MCF 10A (cell line): ENCODE results near the gene TEKT3. TPM values are rescaled to one million over a fixed set of nuclear protein-coding genes. Genes with fewer than 3 reads are reported as not detected.
A peak's percentile ranks its signal among the peaks of the same experiment; 100 is the strongest.

Experiments
- BruUV-seq: library from RNA; stranded (reverse); fragments of 400-500 nt; replicated peaks from 2 replicates; lab custom pipeline; 2021; lab: Mats Ljungman, UMichigan
- CTCF ChIA-PET: fragments of 300-600 bp; sonication (Branson Sonifier 250); formaldehyde crosslinking; extraction: SDS; loops from one replicate; lab custom pipeline; 2021; ENCODE audit warnings: antibody characterized with exemption, inconsistent platforms; lab: Yijun Ruan, JAX
- POLR2A ChIA-PET: fragments of 300-600, 350-650 bp; sonication (Branson Sonifier 250); formaldehyde crosslinking; extraction: SDS; loops from one replicate; lab custom pipeline; 2020; ENCODE audit warnings: antibody characterized with exemption, inconsistent platforms; lab: Yijun Ruan, JAX
- DNase-seq: peaks from one replicate; pipeline ENCODE4 v3.0.0-alpha.2; 2018; ENCODE audit not compliant: unreplicated experiment
- H3K27ac Mint-ChIP-seq: one replicate; pipeline ENCODE4 v1.8.0; 2022; ENCODE audit warnings: mild to moderate bottlenecking, low read depth, mixed read lengths; ENCODE audit not compliant: unreplicated experiment
- H3K27me3 Mint-ChIP-seq: one replicate; pipeline ENCODE4 v1.8.0; 2022; ENCODE audit warnings: mixed read lengths; ENCODE audit not compliant: insufficient read depth, unreplicated experiment
- H3K36me3 Mint-ChIP-seq: one replicate; pipeline ENCODE4 v1.8.0; 2022; ENCODE audit warnings: mild to moderate bottlenecking, moderate library complexity, mixed read lengths; ENCODE audit not compliant: insufficient read depth, unreplicated experiment
- H3K4me1 Mint-ChIP-seq: one replicate; pipeline ENCODE4 v1.8.0; 2022; ENCODE audit warnings: mixed read lengths; ENCODE audit not compliant: insufficient read depth, unreplicated experiment
- H3K4me3 Mint-ChIP-seq: one replicate; pipeline ENCODE4 v1.8.0; 2022; ENCODE audit warnings: mild to moderate bottlenecking, moderate library complexity, mixed read lengths; ENCODE audit not compliant: unreplicated experiment
- H3K9me3 Mint-ChIP-seq: one replicate; pipeline ENCODE4 v1.8.0; 2022; ENCODE audit warnings: mixed read lengths; ENCODE audit not compliant: unreplicated experiment
- intact Hi-C: fragments of 100-400 bp; cut with micrococcal nuclease; formaldehyde crosslinking; loops from 2 replicates; pipeline ENCODE4 v1.14.1; 2022
- total RNA-seq: library from RNA; stranded (reverse); gene quantifications from 2 replicates; pipeline ENCODE4 v1.2.3, GENCODE V29; 2022
- TF ChIP-seq, protein P1 (sequence below): fragments of 200-600 bp; IDR thresholded peaks from one replicate; pipeline ENCODE4 v1.8.0; 2022; ENCODE audit warnings: antibody characterized with exemption, mild to moderate bottlenecking; ENCODE audit not compliant: unreplicated experiment

The TEKT3 gene
- total RNA-seq, 1 experiment from 2014 or later, result not detected

DNA sequence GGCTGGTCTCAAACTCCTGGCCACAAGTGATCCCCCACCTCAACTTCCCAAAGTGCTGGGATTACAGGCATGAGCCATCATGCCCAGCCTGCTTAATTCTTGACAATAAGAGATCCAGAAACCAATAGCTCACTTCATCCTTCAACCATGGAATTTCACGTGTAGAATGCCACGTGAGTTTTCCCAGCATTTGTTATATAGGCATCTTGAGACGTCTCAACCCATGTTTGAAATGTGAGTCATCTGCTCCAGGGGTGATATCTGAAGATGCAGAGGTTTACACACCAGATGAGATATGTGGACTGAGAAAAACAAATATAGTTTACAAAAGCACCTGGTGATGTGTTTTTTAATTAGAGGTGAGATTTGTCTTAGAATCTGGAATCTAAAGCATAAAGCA lies 7.1 kb downstream of the TEKT3 start:
- Mint-ChIP-seq H3K36me3 (no peaks in the 10 kb centered on the region), H3K4me1 (no peaks in the 10 kb centered on the region), H3K4me3 (no peak overlapping the region), H3K9me3 (no peaks in the 10 kb centered on the region), H3K27me3 (peaks cover 44% of the 10 kb centered on the region), H3K27ac (no peak overlapping the region)
- intact Hi-C loops, result no loop called here
- TF ChIP-seq, protein P1, sequence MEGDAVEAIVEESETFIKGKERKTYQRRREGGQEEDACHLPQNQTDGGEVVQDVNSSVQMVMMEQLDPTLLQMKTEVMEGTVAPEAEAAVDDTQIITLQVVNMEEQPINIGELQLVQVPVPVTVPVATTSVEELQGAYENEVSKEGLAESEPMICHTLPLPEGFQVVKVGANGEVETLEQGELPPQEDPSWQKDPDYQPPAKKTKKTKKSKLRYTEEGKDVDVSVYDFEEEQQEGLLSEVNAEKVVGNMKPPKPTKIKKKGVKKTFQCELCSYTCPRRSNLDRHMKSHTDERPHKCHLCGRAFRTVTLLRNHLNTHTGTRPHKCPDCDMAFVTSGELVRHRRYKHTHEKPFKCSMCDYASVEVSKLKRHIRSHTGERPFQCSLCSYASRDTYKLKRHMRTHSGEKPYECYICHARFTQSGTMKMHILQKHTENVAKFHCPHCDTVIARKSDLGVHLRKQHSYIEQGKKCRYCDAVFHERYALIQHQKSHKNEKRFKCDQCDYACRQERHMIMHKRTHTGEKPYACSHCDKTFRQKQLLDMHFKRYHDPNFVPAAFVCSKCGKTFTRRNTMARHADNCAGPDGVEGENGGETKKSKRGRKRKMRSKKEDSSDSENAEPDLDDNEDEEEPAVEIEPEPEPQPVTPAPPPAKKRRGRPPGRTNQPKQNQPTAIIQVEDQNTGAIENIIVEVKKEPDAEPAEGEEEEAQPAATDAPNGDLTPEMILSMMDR, result no peak
- POLR2A ChIA-PET, result interaction anchor here (1.5 kb wide), 1 partner anchor 14 kb away, joined by 4 read pairs; no protein-coding TSS in a partner anchor
- no TSS peak for BruUV-seq
- CTCF ChIA-PET, result interaction anchor here (0.6 kb wide), 1 partner anchor 142 kb away, joined by 3 read pairs; no protein-coding TSS in a partner anchor
- peak; percentile 21 for DNase-seq

DNA sequence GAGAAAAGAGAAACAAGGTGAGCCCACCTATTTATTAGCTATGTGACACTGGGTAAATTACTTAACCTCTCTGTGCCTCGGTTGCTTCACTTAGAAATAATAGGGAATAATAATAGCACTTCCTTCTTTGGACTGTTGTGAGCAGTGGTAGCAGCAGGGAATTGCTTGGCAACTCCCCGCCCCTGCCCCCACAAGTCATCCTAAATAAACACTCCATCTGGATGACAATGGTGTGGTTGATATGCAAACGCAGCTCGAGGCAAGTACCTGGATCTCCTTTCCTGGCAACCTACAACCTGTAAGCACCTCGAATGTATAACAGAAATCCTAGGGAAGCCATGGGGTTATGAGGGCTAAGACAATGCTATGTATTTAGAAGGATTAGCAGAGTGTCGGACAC lies 9.1 kb downstream of the TEKT3 start:
- Mint-ChIP-seq H3K4me1 (no peaks in the 10 kb centered on the region), H3K36me3 (no peaks in the 10 kb centered on the region), H3K4me3 (no peak overlapping the region), H3K27me3 (peaks cover 60% of the 10 kb centered on the region), H3K9me3 (no peaks in the 10 kb centered on the region), H3K27ac (no peak overlapping the region)
- TF ChIP-seq, protein P1, result no peak
- CTCF ChIA-PET, result interaction anchor here (0.6 kb wide), 1 partner anchor 124 kb away, joined by 3 read pairs; no protein-coding TSS in a partner anchor
- POLR2A ChIA-PET, result no interaction called here
- no TSS peak for BruUV-seq
- no peak for DNase-seq
- intact Hi-C loops, result no loop called here

DNA sequence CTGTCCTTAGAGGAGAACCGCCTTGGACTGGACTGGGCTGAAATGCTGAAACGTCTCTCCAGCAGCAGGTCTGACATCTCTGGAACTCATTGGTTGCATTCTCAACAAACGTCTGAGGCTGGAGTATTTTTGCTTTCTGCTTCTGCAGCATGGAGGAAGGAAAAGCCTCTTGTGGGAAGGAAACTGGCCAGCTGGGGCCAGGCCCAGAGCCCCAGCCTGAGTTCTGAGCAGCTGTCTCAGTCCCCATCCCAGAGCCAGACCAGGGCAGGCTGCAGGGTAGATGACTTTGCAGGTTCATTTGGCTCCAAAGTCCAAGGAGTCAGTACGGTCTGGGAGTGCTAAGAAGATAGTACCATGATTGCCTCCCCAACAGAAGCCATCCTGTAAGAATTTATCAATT lies 18.3 kb downstream of the TEKT3 start:
- TF ChIP-seq, protein P1, result no peak
- Mint-ChIP-seq H3K36me3 (no peaks in the 10 kb centered on the region), H3K4me3 (no peak overlapping the region), H3K27ac (no peak overlapping the region), H3K9me3 (no peaks in the 10 kb centered on the region), H3K27me3 (peaks cover 50% of the 10 kb centered on the region), H3K4me1 (no peaks in the 10 kb centered on the region)
- no peak for DNase-seq
- ChIA-PET CTCF (no interaction called here), POLR2A (no interaction called here)
- intact Hi-C loops, result loop anchor here (10.0 kb wide), 1 partner anchor 48 kb away; no protein-coding TSS in a partner anchor
- BruUV-seq, result no TSS peak

DNA sequence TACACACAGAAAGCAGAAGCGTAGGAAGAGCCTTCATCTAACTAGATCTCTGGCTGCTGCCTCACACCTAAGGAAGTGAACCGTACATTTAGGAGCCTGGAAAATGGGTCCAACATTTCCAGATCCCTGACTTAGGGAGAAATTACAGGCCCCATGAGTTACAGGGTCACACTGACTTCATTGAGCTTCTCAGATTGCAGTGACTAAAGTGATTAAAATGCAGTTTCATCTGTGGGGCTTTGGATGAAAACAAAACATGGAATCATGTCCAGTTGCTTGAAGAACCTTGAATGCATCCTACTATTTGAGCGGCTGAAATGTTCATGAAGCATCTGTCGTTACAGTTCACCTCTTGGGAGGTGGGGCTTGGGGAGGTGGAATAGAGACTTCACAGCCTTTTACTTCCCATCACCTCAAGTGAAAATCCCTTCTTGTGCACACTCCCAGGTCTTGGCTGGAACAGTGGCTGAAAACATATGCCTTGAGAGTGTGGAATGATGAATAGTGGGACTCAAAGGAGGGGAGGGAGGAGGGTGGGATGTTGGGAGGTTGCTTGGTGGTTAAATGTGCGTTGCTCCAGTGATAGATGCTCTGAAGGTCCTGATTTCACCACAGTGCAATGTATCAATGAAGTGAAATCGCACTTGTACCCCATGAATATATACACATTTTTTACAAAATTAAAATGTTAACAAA lies 19.7 kb downstream of the TEKT3 start:
- H3K4me3 Mint-ChIP-seq, result no peak overlapping the region
- no TSS peak for BruUV-seq

More for the DNA sequence above, 19.7 kb downstream of the TEKT3 start:
- TF ChIP-seq, protein P1, result no peak
- CTCF ChIA-PET, result no interaction called here
- peaks cover 50% of the 10 kb centered on the region for H3K27me3 Mint-ChIP-seq
- intact Hi-C loops, result loop anchor here (10.0 kb wide), 1 partner anchor 47 kb away; no protein-coding TSS in a partner anchor
- no peaks in the 10 kb centered on the region for H3K9me3 Mint-ChIP-seq
- H3K4me1 Mint-ChIP-seq, result no peaks in the 10 kb centered on the region
- no peaks in the 10 kb centered on the region for H3K36me3 Mint-ChIP-seq
- POLR2A ChIA-PET, result no interaction called here
- no peak overlapping the region for H3K27ac Mint-ChIP-seq
- no peak for DNase-seq
